GM12891 (cell line): Measurements from ENCODE around the gene SECISBP2.

Experiments used
- POLR2A ChIP-seq: IDR thresholded peaks from 2 replicates; pipeline ENCODE4 v1.6.1; 2011; ENCODE audit warnings: low read depth, low read length, control low read depth
- POLR2AphosphoS5 ChIP-seq: IDR thresholded peaks from 2 replicates; pipeline ENCODE4 v1.6.1; 2011; ENCODE audit warnings: low read depth, low read length, control low read depth

DNA sequence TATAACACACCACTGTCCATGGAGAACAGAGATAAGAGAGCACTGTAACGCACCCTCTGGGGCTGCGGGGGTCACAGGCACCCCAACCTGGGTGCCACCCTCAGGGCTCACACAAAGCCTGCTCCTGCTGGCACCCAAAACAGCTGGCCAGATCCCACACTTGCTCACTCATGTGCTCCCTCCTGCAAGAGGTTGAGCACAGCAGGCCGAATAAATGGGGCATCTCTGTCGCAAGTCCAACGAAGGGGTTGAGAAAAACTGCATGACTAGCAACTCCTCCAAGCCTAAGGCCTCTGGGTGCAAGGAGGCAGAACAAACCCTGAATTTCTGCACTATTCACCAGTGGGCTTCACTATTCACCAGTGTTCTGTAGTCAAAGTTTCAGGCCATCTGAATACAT lies 80.3 kb downstream of the SECISBP2 start:
- TF ChIP-seq POLR2A (no peak), POLR2AphosphoS5 (no peak)
